ENCODE data around the gene SIK2.
"Not testable (repeated sequence)": the region's sequence is repeated elsewhere in the genome, so short reads cannot be mapped to it uniquely, and the experiment has no call there.

The SIK2 gene

GRCh38 chr11:111658493-111658892, 56.2 kb downstream of the SIK2 start:
- not testable (repeated sequence) for DNase-seq (ENCODE audit: low read depth)

GRCh38 chr11:111659201-111660115, 57.2 kb downstream of the SIK2 start:
- no peak for DNase-seq (ENCODE audit: low read depth)

GRCh38 chr11:111660822-111661221, 58.6 kb downstream of the SIK2 start:
- no peak for DNase-seq (ENCODE audit: low read depth)

- DNase-seq (ENCODE audit: low read depth): no peak
Measured at GRCh38 chr11:111663820-111664219, 61.6 kb downstream of the SIK2 start.

GRCh38 chr11:111665777-111666176, 63.5 kb downstream of the SIK2 start:
- DNase-seq (ENCODE audit: low read depth): no peak

GRCh38 chr11:111668980-111669379, 66.7 kb downstream of the SIK2 start:
- DNase-seq (ENCODE audit: low read depth): no peak

- DNase-seq (ENCODE audit: low read depth): no peak
Measured at GRCh38 chr11:111671383-111671782, 69.1 kb downstream of the SIK2 start.

- no peak for DNase-seq (ENCODE audit: low read depth)
Measured at GRCh38 chr11:111672949-111673348, 70.7 kb downstream of the SIK2 start.

GRCh38 chr11:111674941-111675340, 72.7 kb downstream of the SIK2 start:
- DNase-seq (ENCODE audit: low read depth): no peak

- DNase-seq (ENCODE audit: low read depth): no peak
Measured at GRCh38 chr11:111675891-111676290, 73.6 kb downstream of the SIK2 start.

- peak; percentile 12 for DNase-seq (ENCODE audit: low read depth)
Measured at GRCh38 chr11:111676878-111677585, 74.8 kb downstream of the SIK2 start.

GRCh38 chr11:111680486-111681175, 78.4 kb downstream of the SIK2 start:
- DNase-seq (ENCODE audit: low read depth): no peak

- DNase-seq (ENCODE audit: low read depth): no peak
Measured at GRCh38 chr11:111683806-111684205, 81.6 kb downstream of the SIK2 start.

GRCh38 chr11:111684251-111684650, 82.0 kb downstream of the SIK2 start:
- no peak for DNase-seq (ENCODE audit: low read depth)

- no peak for DNase-seq (ENCODE audit: low read depth)
Measured at GRCh38 chr11:111688013-111688412, 85.8 kb downstream of the SIK2 start.

- no peak for DNase-seq (ENCODE audit: low read depth)
Measured at GRCh38 chr11:111691176-111691575, 88.9 kb downstream of the SIK2 start.

GRCh38 chr11:111691741-111692140, 89.5 kb downstream of the SIK2 start:
- no peak for DNase-seq (ENCODE audit: low read depth)

GRCh38 chr11:111693224-111693937, 91.1 kb downstream of the SIK2 start:
- no peak for DNase-seq (ENCODE audit: low read depth)

- DNase-seq (ENCODE audit: low read depth): peak; percentile 31
Measured at GRCh38 chr11:111694851-111695250, 92.6 kb downstream of the SIK2 start.

- DNase-seq (ENCODE audit: low read depth): peak; percentile 31
Measured at GRCh38 chr11:111696556-111696955, 94.3 kb downstream of the SIK2 start.

GRCh38 chr11:111697933-111698371, 95.7 kb downstream of the SIK2 start:
- DNase-seq (ENCODE audit: low read depth): no peak
